GM19099 (cell line): Measurements from ENCODE around the gene SIGLEC5.
A peak's percentile ranks its signal among the peaks of the same experiment; 100 is the strongest.

ENCODE experiments used
- POLR2A ChIP-seq: IDR thresholded peaks from 3 replicates; pipeline ENCODE4 v1.6.1; 2011; ENCODE audit warnings: low read depth; ENCODE audit not compliant: insufficient read length; ENCODE audit errors: extremely low read depth

SIGLEC5 gene

GRCh38 chr19:51600940-51601580 is 29.1 kb downstream of the SIGLEC5 start:
- peak; percentile 29 for TF ChIP-seq POLR2A

- no peak for TF ChIP-seq POLR2A
These were observed 31.1 kb downstream of the SIGLEC5 start for GRCh38 chr19:51599084-51599483.

GRCh38 chr19:51598159-51598915 is 31.9 kb downstream of the SIGLEC5 start:
- no peak for TF ChIP-seq POLR2A

GRCh38 chr19:51595190-51596175 is 34.7 kb downstream of the SIGLEC5 start:
- no peak for TF ChIP-seq POLR2A

GRCh38 chr19:51594774-51595109 is 35.5 kb downstream of the SIGLEC5 start:
- TF ChIP-seq POLR2A: no peak

GRCh38 chr19:51593969-51594773 is 36.0 kb downstream of the SIGLEC5 start:
- peak; percentile 72 for TF ChIP-seq POLR2A

GRCh38 chr19:51593138-51593890 is 36.9 kb downstream of the SIGLEC5 start:
- no peak for TF ChIP-seq POLR2A

DNA sequence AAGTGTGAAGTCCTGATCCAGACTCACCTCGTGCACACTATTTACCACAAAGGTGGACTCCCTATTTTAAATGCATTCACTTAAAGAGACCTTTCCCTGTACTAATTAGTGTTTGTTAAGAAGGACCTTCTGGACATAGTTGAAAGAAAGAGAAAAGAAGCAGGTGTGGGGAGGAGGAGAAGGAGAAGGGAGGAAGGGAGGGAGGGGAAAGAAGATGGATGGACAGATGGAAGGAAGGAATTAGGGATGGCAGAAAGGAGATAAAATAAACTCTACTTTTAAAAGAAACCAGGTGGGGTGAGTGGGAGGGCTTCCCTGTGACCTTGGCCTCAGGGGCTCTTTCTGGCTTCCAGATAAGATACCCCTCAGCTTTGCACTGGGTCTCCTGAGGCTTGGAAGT is 37.7 kb downstream of the SIGLEC5 start:
- TF ChIP-seq POLR2A: no peak

GRCh38 chr19:51590441-51590840 is 39.8 kb downstream of the SIGLEC5 start:
- TF ChIP-seq POLR2A: no peak

DNA sequence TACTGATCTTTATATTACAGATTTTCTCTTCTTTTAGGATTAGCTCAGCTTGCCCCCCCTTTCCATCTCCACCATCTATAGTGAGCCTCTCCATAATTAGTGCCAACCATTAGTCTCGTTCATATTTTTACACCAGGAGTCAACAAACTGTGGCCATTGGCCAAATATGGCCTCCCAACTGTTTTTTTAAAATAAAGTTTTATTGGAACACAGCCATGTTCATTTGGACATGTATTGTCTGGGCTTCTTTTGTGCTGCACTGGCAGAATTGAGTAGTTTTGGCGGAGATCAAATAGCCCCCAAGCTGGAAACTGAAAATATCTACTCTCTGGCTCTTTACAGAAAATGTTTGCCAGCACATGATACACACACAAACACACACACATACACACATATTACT is 40.7 kb downstream of the SIGLEC5 start:
- TF ChIP-seq POLR2A: no peak

- TF ChIP-seq POLR2A: no peak
These were observed 42.7 kb downstream of the SIGLEC5 start for GRCh38 chr19:51587264-51588191.

DNA sequence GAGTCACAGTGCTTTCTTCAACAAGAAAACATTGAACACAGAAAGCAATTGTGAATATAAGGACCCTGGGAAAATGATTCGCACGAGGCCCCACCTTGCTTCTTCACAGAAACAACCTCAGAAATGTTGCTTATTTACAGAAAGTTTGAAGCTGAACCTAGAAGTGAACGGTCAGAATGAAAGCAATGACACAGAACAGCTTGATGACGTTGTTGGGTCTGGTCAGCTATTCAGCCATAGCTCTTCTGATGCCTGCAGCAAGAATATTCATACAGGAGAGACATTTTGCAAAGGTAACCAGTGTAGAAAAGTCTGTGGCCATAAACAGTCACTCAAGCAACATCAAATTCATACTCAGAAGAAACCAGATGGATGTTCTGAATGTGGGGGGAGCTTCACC is 43.4 kb downstream of the SIGLEC5 start:
- no peak for TF ChIP-seq POLR2A

GRCh38 chr19:51586103-51586728 is 44.0 kb downstream of the SIGLEC5 start:
- no peak for TF ChIP-seq POLR2A

GRCh38 chr19:51576850-51577249 is 53.4 kb downstream of the SIGLEC5 start:
- TF ChIP-seq POLR2A: no peak
